Measurements from ENCODE around the gene AKAP1.

The AKAP1 gene

DNA sequence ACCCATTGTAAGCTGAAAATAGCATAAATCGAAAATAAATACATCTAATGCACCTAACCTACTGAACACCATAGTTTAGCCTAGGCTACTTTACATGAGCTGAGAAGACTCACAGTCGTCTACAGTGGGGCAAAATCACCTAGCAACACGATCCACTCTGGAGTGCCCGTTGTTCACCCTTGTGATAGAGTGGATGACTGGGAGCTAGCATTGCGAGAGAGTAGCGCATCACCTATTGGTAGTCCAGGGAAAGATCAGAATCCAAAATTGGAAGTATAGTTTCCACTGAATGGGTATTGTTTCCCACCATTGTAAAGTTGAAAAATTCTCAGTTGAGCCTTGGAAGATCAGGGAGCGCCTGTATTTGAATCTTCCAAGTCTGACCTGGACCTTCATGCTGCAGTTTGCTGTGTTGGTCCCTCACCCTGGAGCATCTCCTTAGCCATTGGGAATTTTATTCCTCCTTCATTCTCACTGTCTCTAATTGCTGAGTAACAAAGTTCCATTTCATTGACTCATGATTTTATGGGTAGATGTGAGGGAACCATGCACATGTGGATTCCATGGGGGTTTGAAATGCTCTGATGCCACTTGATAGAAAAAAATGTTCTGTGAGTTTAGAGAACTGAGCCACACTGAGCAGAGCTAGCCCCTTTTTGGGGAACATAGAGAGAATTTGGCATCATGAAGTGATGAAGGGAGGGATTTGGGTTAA is 19.6 kb downstream of the AKAP1 start:
- Mint-ChIP-seq H3K9me3 (no peaks in the 10 kb centered on the region), H3K27me3 (no peaks in the 10 kb centered on the region), H3K36me3 (peaks cover 9% of the 10 kb centered on the region), H3K4me3 (no peak overlapping the region), H3K27ac (no peak overlapping the region), H3K4me1 (peaks cover 11% of the 10 kb centered on the region)
- DNase-seq (ENCODE audit: low spot score in 2 of 2): no peak
- no peak for ATAC-seq (ENCODE audit: low read depth)

DNA sequence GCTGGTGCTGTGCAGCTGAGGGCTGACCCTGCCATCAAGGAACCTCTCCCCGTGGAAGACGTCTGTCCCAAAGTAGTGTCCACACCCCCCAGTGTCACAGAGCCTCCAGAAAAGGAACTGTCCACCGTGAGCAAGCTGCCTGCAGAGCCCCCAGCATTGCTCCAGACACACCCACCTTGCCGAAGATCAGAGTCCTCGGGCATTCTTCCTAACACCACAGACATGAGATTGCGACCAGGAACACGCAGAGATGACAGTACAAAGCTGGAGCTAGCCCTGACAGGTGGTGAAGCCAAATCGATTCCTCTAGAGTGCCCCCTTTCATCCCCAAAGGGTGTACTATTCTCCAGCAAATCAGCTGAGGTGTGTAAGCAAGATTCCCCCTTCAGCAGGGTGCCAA is 20.5 kb downstream of the AKAP1 start:
- no peaks in the 10 kb centered on the region for H3K27me3 Mint-ChIP-seq
- H3K9me3 Mint-ChIP-seq: no peaks in the 10 kb centered on the region
- no peak overlapping the region for H3K27ac Mint-ChIP-seq
- H3K4me3 Mint-ChIP-seq: no peak overlapping the region
- peaks cover 9% of the 10 kb centered on the region for H3K36me3 Mint-ChIP-seq
- H3K4me1 Mint-ChIP-seq: peaks cover 11% of the 10 kb centered on the region
- DNase-seq (ENCODE audit: low spot score in 2 of 2) (no peak), ATAC-seq (ENCODE audit: low read depth) (no peak)

DNA sequence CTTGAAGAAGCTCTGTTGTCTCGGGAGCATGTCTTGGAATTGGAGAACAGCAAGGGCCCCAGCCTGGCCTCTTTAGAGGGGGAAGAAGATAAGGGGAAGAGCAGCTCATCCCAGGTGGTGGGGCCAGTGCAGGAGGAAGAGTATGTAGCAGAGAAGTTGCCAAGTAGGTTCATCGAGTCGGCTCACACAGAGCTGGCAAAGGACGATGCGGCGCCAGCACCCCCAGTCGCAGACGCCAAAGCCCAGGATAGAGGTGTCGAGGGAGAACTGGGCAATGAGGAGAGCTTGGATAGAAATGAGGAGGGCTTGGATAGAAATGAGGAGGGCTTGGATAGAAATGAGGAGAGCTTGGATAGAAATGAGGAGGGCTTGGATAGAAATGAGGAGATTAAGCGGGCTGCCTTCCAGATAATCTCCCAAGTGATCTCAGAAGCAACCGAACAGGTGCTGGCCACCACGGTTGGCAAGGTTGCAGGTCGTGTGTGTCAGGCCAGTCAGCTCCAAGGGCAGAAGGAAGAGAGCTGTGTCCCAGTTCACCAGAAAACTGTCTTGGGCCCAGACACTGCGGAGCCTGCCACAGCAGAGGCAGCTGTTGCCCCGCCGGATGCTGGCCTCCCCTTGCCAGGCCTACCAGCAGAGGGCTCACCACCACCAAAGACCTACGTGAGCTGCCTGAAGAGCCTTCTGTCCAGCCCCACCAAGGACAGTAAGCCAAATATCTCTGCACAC is 21.2 kb downstream of the AKAP1 start:
- Mint-ChIP-seq H3K27me3 (no peaks in the 10 kb centered on the region), H3K36me3 (peaks cover 9% of the 10 kb centered on the region), H3K27ac (peak overlapping the region; percentile 53), H3K4me1 (peaks cover 11% of the 10 kb centered on the region), H3K9me3 (no peaks in the 10 kb centered on the region), H3K4me3 (no peak overlapping the region)
- DNase-seq (ENCODE audit: low spot score in 2 of 2) (no peak), ATAC-seq (ENCODE audit: low read depth) (no peak)

DNA sequence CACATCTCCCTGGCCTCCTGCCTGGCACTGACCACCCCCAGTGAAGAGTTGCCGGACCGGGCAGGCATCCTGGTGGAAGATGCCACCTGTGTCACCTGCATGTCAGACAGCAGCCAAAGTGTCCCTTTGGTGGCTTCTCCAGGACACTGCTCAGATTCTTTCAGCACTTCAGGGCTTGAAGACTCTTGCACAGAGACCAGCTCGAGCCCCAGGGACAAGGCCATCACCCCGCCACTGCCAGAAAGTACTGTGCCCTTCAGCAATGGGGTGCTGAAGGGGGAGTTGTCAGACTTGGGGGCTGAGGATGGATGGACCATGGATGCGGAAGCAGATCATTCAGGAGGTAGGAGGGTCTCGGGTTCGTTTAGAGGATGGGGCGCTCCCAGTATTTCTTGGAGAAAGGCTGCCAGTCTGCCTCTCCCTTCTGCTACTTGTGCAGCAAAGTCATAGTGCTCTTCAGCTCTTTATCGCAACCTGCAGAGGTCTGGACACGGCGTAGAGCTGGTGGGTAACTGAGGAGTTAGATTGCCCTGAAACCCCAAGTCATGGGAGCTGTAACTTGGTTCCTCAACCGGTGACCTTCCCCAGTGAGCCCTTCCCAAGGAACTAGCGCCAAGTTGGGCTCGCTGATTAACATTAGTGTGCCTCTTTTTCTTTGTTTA is 21.9 kb downstream of the AKAP1 start:
- H3K4me1 Mint-ChIP-seq: peaks cover 7% of the 10 kb centered on the region
- no peaks in the 10 kb centered on the region for H3K27me3 Mint-ChIP-seq
- no peak for DNase-seq (ENCODE audit: low spot score in 2 of 2)
- no peaks in the 10 kb centered on the region for H3K9me3 Mint-ChIP-seq
- no peak overlapping the region for H3K4me3 Mint-ChIP-seq
- no peak overlapping the region for H3K27ac Mint-ChIP-seq
- no peak for ATAC-seq (ENCODE audit: low read depth)
- H3K36me3 Mint-ChIP-seq: peaks cover 9% of the 10 kb centered on the region

DNA sequence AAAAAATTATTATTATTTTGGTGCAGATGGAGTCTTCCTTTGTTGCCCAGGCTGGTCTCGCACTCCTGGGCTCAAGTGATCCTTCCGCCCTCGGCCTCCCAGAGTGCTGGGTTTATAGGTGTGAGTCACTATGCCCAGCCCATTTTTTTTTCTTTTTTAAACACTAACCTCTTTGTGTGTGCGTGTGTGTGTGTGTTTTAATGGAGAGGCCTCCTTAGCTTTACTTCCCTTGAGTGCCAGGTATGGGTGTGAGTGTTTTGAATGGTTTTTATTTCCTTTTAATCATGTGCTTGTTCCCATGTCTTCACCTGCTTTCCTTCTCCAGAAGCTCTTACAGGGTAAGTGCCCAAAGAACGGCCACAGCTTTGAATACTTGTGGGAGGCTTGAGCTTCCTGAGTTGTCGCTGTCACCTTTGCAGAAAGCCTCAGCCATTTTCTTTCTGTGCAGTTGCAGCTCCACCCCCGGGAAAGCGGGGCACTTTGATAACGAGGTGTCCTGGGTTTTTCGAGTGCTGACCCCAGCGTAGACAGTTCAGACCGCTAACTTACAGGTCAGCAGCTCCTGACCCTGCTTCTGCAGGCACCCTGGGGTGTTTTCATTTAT is 22.6 kb downstream of the AKAP1 start:
- Mint-ChIP-seq H3K4me1 (peaks cover 5% of the 10 kb centered on the region), H3K9me3 (no peaks in the 10 kb centered on the region), H3K36me3 (peaks cover 15% of the 10 kb centered on the region), H3K27ac (no peak overlapping the region), H3K27me3 (no peaks in the 10 kb centered on the region), H3K4me3 (no peak overlapping the region)
- no peak for DNase-seq (ENCODE audit: low spot score in 2 of 2)
- ATAC-seq (ENCODE audit: low read depth): no peak

DNA sequence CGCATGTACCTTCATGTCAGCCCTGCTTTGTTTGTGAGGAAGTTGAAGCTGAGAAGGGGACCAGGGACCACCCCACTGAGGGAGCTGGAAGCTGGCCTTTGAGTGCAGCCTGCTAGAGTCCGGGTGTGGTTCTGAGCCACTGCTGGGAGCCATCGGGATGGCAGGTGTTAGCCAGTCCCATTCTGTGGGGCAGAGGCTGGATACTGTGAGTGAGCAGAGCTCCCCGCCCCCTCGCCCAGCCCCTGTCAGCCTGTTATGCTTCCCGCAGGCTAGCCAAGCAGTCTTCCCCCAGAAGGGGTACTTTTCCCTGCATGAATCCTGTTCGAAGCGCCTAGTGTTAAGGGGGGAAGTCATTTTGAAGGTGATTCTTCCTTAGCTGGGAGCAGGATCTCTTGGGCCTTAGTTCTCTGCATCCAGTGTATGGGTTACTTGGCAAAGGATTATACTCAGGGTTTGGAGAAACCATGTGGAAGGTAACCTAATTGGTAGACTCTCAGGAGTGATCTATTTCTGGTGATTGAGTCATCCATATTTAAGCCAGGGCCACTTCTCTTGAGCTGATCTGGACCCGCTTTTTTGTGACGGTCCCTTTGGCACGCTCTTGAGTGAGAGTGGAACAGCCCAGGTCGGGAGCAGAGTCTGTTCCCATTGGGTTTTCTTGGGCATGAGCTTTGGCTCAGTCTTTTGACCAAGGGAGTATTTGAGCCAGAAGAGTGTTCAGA is 23.8 kb downstream of the AKAP1 start:
- ATAC-seq (ENCODE audit: low read depth): no peak
- H3K27ac Mint-ChIP-seq: no peak overlapping the region

GRCh38 chr17:57109393-57110151 is 24.5 kb downstream of the AKAP1 start:
- Mint-ChIP-seq H3K36me3 (peaks cover 19% of the 10 kb centered on the region), H3K4me3 (no peak overlapping the region), H3K4me1 (peaks cover 5% of the 10 kb centered on the region), H3K9me3 (no peaks in the 10 kb centered on the region), H3K27ac (no peak overlapping the region), H3K27me3 (no peaks in the 10 kb centered on the region)
- DNase-seq (ENCODE audit: low spot score in 2 of 2) (no peak), ATAC-seq (ENCODE audit: low read depth) (no peak)

More for the DNA sequence above, 23.8 kb downstream of the AKAP1 start:
- no peaks in the 10 kb centered on the region for H3K9me3 Mint-ChIP-seq
- peaks cover 19% of the 10 kb centered on the region for H3K36me3 Mint-ChIP-seq
- H3K27me3 Mint-ChIP-seq: no peaks in the 10 kb centered on the region
- H3K4me1 Mint-ChIP-seq: peaks cover 5% of the 10 kb centered on the region
- H3K4me3 Mint-ChIP-seq: no peak overlapping the region
- no peak for DNase-seq (ENCODE audit: low spot score in 2 of 2)

DNA sequence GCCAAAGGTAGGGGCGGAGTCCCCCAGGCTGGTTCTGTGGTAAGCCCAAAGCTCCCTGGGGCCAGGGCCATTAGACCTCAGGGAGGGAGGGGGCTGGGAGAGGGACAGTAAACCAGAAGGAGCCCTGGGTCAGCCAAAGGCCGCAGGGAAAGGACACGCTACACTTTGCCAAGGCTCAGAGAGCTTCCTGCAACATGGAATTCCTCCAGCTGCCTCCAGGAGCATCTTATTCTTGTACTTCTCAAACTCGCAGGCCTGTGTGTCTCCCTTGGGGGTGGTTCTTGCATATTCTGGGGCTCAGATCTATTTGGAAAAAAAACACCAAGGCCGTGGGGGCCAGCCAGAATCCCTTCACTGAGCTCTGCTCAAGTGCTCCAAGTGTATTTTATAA is 25.1 kb downstream of the AKAP1 start:
- ATAC-seq (ENCODE audit: low read depth) (no peak), DNase-seq (ENCODE audit: low spot score in 2 of 2) (no peak)
- H3K9me3 Mint-ChIP-seq: no peaks in the 10 kb centered on the region
- H3K27ac Mint-ChIP-seq: no peak overlapping the region
- peaks cover 5% of the 10 kb centered on the region for H3K4me1 Mint-ChIP-seq
- no peaks in the 10 kb centered on the region for H3K27me3 Mint-ChIP-seq
- H3K4me3 Mint-ChIP-seq: no peak overlapping the region
- peaks cover 19% of the 10 kb centered on the region for H3K36me3 Mint-ChIP-seq

DNA sequence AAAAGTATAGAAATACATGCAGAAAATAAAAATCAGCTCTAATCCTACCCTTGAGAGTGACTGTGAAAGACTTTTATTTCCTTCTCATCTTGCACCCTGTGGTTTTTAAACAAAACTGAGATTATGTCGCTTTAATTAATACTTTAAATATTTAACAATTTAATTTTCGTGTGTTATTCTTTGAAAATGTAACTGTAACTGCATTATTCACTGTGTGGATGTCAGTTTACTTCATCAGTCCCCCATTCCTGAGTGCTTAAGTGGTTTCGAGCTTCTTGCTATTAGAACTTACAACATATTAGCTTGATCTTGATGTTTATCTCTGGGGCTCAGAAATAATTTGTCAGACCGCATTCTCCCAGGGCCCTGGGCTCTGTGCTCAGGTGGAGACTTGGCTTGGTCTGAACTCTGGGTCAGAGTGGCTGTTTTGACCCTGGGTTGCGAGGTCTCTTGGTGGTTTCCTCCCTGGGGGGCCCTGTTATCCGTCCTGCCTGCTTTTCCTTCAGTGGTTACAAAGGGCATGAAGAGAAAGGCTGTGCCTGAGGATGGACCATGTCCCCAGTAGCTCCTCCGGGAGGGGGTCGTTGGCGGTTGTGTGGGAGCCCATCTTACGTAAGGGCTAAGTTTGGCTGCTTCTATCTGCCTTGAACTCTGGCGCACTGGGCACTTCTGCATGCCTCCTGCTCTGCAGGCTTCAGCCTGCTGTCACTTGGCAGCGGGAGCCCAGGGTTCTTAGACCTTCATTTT is 25.7 kb downstream of the AKAP1 start:
- DNase-seq (ENCODE audit: low spot score in 2 of 2) (no peak), ATAC-seq (ENCODE audit: low read depth) (no peak)
- Mint-ChIP-seq H3K36me3 (peaks cover 14% of the 10 kb centered on the region), H3K4me3 (no peak overlapping the region), H3K27ac (no peak overlapping the region), H3K4me1 (peaks cover 5% of the 10 kb centered on the region), H3K27me3 (no peaks in the 10 kb centered on the region), H3K9me3 (no peaks in the 10 kb centered on the region)

DNA sequence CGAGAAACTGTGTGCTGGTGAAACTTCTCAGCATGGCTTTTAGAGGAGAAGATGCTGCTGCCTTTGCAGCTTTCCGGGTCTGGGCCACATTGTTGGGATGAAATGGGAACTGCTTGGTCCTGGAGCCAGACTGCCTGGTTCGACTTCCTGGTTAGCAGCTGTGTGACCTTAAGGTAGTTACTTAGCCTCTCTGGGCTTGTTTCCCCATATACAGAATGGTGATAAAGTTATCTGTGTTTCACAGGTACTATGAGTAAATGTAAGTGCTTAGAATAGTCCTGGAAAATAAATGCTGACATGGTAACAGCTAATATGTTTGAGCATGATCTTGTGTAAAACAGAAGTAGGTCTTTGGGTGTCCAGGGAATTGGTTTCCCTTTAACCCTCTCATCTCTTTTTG is 26.3 kb downstream of the AKAP1 start:
- Mint-ChIP-seq H3K27me3 (no peaks in the 10 kb centered on the region), H3K36me3 (peaks cover 13% of the 10 kb centered on the region), H3K27ac (no peak overlapping the region), H3K4me3 (no peak overlapping the region), H3K4me1 (no peaks in the 10 kb centered on the region), H3K9me3 (no peaks in the 10 kb centered on the region)
- DNase-seq (ENCODE audit: low spot score in 2 of 2) (no peak), ATAC-seq (ENCODE audit: low read depth) (no peak)

DNA sequence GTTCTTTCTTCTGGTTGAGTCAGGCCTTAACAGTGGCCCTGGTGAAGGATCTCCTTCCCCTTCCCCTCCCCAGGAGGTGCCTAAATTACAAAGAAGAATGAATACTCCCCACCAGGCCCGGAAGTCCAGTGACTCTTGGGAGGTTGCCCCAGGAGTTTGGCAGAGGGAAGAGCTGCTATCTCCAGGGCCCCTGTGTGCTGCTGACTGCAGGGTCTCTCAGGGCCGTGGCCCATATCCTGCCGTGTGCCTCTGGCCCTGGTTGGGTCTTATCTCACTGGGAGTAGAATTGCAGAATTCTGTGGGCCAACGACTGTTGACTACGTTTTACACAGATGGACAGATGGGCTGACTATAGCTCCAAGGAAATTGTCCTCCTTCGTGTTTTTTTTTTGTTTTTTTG is 28.0 kb downstream of the AKAP1 start:
- no peak overlapping the region for H3K27ac Mint-ChIP-seq
- no peaks in the 10 kb centered on the region for H3K4me1 Mint-ChIP-seq
- no peaks in the 10 kb centered on the region for H3K27me3 Mint-ChIP-seq
- H3K4me3 Mint-ChIP-seq: no peak overlapping the region
- no peaks in the 10 kb centered on the region for H3K9me3 Mint-ChIP-seq
- no peak for ATAC-seq (ENCODE audit: low read depth)
- no peak for DNase-seq (ENCODE audit: low spot score in 2 of 2)
- peaks cover 19% of the 10 kb centered on the region for H3K36me3 Mint-ChIP-seq

GRCh38 chr17:57113656-57114055 is 28.6 kb downstream of the AKAP1 start:
- Mint-ChIP-seq H3K4me3 (no peak overlapping the region), H3K27me3 (no peaks in the 10 kb centered on the region), H3K36me3 (peaks cover 25% of the 10 kb centered on the region), H3K9me3 (no peaks in the 10 kb centered on the region), H3K27ac (no peak overlapping the region), H3K4me1 (no peaks in the 10 kb centered on the region)
- ATAC-seq (ENCODE audit: low read depth): no peak
- DNase-seq (ENCODE audit: low spot score in 2 of 2): no peak

Data from memory B cell (primary cell).